NCI-H460 (cell line): ENCODE results near the gene DNAAF3. TPM values are rescaled to one million over a fixed set of nuclear protein-coding genes. Genes with fewer than 3 reads are reported as not detected.
"Not testable (repeated sequence)": the region's sequence is repeated elsewhere in the genome, so short reads cannot be mapped to it uniquely, and the experiment has no call there.

Experiments used
- DNase-seq: peaks from one replicate; pipeline ENCODE4 v3.0.0-alpha.2; 2016; ENCODE audit warnings: low read depth; ENCODE audit errors: extremely low read depth
- polyA plus RNA-seq: library from polyadenylated mRNA; depleted of rRNA; stranded (reverse); fragments of >200 nt; gene quantifications from 2 replicates; pipeline ENCODE4 v1.2.3, GENCODE V29; 2014; cell fraction: nucleus; rRNA removed
- total RNA-seq: library from RNA; depleted of rRNA; stranded (reverse); fragments of >200 nt; shearing (Covaris generic); gene quantifications from 2 replicates; pipeline ENCODE4 v1.2.3, GENCODE V29; 2014; rRNA removed

Gene DNAAF3
- 7.8 and 8.9 TPM in 2 replicates for total RNA-seq
- 15.7 and 17.5 TPM in 2 replicates for polyA plus RNA-seq

- DNase-seq: peak; percentile 98
Observed at GRCh38 chr19:55166530-55167268, at the start of gene DNAAF3. Gene DNAAF3 (minus strand): TSS chr19:55166613. CDS start chr19:55166413, 200 bp downstream.

GRCh38 chr19:55213547-55213946, 47.1 kb upstream of the DNAAF3 start:
- no peak for DNase-seq

GRCh38 chr19:55212447-55212846, 46.0 kb upstream of the DNAAF3 start:
- peak; percentile 40 for DNase-seq

- DNase-seq: peak; percentile 54
Observed at GRCh38 chr19:55209693-55210472, 43.5 kb upstream of the DNAAF3 start.

- DNase-seq: no peak
Observed at GRCh38 chr19:55208880-55209692, 42.7 kb upstream of the DNAAF3 start, which contains the start of gene PTPRH. Gene PTPRH (minus strand): TSS chr19:55209501. CDS start chr19:55209433, 68 bp downstream.

- DNase-seq: peak; percentile 80
Observed at GRCh38 chr19:55206664-55207500, 40.5 kb upstream of the DNAAF3 start.

GRCh38 chr19:55202199-55202598, 35.8 kb upstream of the DNAAF3 start:
- not testable (repeated sequence) for DNase-seq

- DNase-seq: no peak
Observed at GRCh38 chr19:55199620-55200204, 33.3 kb upstream of the DNAAF3 start.

GRCh38 chr19:55198651-55199050, 32.2 kb upstream of the DNAAF3 start:
- DNase-seq: no peak

GRCh38 chr19:55197528-55197927, 31.1 kb upstream of the DNAAF3 start:
- DNase-seq: no peak

GRCh38 chr19:55196803-55197202, 30.4 kb upstream of the DNAAF3 start:
- no peak for DNase-seq

GRCh38 chr19:55193481-55193880, 27.1 kb upstream of the DNAAF3 start:
- no peak for DNase-seq

GRCh38 chr19:55189403-55189835, 23.0 kb upstream of the DNAAF3 start:
- DNase-seq: peak; percentile 94

GRCh38 chr19:55188625-55189024, 22.2 kb upstream of the DNAAF3 start:
- no peak for DNase-seq

- no peak for DNase-seq
Observed at GRCh38 chr19:55186080-55186479, 19.7 kb upstream of the DNAAF3 start.

- DNase-seq: no peak
Observed at GRCh38 chr19:55181740-55182139, 15.3 kb upstream of the DNAAF3 start.

GRCh38 chr19:55179606-55180484, 13.4 kb upstream of the DNAAF3 start, which contains the start of gene SYT5:
Gene SYT5 (minus strand): TSS chr19:55180289. CDS start chr19:55179041, 1,248 bp downstream.
- peak; percentile 14 for DNase-seq
